Fibroblast of gingiva (primary cell): ENCODE measurements around the gene GPR119.
"Not testable (repeated sequence)": the region's sequence is repeated elsewhere in the genome, so short reads cannot be mapped to it uniquely, and the experiment has no call there.

ENCODE experiments used
- DNase-seq: peaks from one replicate; pipeline ENCODE4 v3.0.0-alpha.2; 2011; ENCODE audit warnings: low read depth

Gene GPR119

DNA sequence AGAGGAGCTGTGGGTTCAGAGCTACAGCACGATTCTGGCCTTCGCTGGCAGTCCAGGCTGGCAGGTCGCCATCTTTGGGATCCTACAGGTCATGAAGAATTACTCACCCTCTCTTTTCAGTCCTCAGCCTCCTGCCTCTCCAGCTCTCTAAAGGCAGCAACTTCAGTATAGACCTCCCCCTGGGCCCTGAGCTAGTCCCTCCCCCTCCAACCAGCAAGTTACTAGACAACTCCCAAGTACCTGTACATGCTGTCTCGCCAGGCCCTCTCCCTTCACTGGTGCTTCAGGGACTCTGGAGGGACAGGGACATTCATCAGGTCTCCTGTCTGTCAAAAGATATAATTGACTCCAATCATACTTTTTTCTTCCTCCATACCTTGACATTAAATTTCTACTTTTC is at the start of gene GPR119:
GPR119 (minus strand) TSS at position 155 of the 400 bp plus-strand sequence. CDS start 227 bp downstream, outside the sequence.
- DNase-seq = no peak

DNA sequence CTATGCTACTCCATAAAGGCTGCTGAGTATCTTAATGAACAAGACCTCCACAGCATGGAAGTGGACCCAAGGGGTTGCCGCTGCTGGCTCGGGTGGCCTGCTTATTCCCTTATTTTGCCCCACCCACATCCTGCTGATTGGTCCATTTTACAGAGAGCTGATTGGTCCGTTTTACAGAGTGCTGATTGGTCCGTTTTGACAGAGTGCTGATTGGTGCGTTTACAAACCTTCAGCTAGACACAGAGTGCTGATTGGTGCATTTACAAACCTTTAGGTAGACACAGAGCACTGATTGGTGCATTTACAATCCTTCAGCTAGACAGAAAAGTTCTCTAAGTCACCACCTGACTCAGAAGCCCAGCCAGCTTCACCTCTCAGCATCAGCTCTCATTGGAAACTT is 43.8 kb upstream of the GPR119 start:
- not testable (repeated sequence) for DNase-seq

DNA sequence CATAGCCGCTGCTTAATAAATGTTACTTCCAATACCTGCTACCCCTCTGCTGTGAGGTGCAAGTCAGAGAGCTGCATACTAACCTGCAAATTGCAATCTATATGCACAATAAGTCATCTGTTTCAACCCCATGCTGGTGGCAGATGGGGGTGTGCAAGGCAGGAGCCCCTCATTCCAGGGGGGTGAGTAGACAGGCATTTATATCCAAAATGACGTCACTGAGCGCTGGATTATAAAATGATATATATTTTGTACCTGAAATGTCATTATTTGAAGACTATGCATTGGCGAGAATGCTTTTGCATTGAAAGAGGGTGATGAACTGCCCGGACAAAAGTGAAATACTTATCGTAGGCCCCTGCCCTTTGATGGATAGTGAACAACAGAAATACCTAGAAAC is 41.1 kb upstream of the GPR119 start:
- no peak for DNase-seq

DNA sequence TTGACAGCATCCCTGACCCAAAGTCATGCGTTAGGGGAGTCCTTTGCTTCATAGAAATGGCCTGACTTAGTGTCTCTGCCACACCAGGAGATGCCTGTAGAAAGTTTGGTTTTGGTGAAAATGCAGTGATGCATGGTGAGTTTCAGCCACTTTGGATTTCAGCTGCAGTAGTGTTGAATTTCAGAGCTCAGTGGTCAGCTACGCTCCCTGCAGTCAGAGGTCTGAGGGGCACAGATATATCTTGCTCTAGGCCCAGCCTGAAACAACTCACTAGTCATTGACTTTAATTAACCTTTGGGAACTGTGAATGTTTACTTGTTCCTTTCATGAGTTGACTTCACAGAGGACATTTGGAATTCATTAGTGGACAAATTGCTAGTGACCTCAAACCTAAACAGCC is 33.8 kb upstream of the GPR119 start:
- peak; percentile 0 for DNase-seq

DNA sequence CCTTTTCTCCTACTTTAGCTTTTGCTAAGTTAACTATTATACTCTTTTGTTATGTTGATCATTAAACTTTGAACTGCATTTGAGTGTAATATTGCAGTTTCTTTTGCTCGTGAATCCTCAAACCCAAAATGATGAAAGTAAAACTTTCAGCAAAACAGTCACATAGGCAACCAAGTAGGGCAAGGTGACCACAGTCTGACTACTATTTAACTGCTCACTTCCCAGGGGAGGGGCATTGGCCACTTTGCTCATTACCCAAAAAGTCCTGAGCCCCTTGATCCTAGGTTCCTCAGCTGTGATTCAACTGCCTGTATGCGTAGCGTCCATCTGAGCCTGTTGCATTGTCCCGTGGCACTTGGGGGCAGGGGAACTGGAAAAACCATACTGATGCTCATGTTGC is 33.3 kb upstream of the GPR119 start:
- no peak for DNase-seq

DNA sequence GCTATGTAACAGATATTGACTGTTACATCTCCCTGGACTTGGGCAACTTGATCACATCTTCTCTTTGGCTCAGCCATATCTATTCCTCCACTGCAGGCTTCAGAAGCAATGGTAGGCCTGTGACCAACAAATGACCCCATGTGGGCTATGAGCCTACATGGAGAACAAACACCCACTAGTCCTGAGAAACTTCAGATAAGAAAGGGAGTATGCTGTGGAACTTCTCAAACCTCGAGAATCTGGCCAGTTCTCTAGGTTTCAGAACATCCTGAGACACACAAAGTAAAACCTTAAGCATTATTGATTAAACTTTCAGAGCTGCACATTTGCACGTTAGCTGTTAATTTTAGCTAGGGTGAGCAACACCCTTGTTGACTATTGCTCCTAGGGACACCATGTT is 32.6 kb upstream of the GPR119 start:
- DNase-seq = no peak

DNA sequence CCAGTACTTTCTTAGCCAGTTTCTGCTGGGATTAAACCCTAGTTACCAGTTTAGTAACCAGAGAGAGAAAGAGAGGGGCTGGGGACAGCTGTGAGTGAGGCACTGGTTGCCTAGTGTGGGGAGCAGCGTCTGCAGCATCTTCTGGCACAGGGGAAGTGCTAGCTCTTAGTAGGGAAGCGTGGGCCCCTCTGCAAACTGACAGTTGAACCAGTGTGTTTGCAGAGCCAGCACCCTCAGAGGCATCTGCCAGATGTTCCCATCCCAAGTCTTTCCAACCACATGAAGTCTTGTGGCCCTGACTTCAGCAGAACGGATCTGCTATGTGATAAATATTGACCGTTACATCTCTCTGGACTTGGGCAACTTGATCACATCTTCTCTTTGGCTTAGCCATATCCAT is 31.3 kb upstream of the GPR119 start:
- DNase-seq = no peak

DNA sequence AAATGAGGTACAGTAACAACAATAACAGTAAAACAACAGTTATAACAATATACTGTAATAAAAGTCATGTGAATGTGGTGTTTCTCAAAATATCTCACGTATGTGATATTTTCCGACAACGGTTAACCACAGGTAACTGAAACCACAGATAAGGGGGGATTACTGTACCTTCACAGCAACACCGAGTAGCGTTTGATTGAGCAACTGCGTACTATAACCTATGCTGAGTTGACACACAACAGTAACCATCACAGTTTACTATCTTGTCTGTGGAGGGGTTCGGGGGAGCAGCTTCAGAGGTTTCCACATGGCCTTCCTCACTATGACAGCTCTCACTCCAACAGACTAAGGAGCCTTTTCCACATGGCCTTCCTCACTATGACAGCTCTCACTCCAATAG is 29.7 kb upstream of the GPR119 start:
- DNase-seq = no peak

DNA sequence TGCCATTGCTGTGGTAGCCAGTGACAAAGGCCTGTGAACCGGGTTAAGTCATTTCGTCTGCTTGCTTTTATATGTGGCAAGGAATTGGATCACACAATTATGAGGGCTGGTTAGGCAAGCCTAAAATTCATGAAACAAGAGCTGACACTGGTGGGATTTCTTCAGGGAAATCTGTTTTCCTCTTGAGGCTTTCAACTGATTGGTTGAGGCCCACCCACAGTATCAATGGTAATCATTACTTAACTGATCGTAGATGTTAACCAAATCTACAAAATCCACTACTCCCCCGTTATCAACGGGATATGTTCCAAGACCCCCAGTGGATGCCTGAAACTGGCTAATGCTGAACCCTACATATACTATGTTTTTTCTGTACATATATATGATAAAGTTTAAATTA is 29.3 kb upstream of the GPR119 start:
- no peak for DNase-seq

DNA sequence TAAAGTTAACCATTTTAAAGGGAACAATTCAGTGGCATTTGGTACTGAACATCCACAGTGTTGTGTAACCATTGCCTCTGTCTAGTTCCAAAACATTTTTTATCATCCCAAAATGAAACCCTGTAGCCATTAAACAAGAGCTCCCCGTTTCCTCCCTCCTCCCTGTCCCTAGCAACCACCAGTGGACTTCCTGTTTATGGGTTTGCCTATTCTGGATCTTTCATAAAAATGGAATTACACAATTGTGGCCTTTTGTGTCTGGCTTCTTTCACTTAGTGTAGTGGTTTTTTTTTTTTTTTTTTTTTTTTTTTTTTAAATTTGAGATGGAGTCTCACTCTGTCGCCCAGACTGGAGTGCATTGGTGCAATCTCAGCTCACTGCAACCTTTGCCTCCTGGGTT is 27.9 kb upstream of the GPR119 start:
- peak; percentile 58 for DNase-seq

DNA sequence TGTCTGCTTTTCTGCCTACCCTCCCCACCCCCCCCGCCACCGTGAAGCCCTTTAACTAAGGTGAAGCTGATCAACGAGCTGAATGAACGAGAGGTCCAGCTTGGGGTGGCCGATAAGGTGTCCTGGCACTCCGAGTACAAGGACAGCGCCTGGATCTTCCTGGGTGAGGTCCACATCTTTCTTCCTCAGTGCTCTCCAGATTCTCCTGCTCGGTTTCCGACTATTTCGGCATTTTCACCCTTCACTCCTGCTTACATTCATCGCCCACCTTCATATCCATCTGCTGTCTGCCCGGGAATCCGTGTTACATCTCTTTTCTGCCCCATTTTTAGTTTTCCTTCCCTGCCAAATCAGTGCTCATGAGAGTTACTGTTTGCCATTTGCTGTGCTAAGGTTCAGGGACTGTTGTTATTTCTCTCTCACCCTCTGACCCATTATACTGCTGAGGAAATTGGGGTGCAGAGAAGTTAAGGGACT is 16.8 kb upstream of the GPR119 start:
- no peak for DNase-seq

DNA sequence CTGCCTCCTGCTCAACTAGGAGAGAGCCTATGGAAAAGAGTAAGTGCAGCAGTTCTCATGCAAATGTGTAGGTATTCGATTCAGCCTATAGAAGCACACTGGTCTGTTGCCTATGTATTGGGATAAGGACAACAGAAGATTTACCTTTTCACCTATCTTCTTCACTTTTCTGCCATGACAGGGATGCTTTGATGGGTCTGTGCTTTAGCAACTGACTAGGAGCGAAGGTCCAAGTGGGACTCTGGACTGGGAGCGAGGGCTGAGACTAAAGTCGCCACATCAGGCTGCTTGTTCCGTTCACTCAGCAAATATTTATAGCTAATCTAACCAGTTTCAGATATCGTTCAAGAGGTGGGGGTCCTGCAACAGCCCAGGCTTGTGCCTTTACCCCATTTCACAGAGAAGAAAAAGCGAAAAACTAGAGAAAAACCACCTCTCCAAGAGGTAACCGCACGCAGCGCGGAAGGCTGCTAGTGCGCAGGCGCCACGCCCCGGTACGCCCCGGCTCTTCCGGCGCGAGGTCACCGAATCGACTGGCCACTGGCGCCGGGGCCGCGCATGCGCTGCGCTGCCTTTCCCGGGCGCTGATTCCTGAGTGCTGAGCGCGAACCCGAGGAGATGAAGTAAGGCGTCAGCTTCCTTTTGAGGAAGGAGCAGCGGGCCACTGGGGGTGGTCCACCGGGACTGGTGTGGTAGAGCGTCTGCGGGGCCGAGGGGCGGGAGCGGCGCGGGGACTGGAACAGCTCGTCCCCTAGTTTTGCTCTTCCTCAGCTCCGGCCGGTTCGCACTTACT is 16.1 kb upstream of the GPR119 start, which contains the start of gene RBMX2:
RBMX2 (plus strand) TSS at position 573 of the 793 bp plus-strand sequence; CDS start at position 619, 46 bp downstream.
- peak; percentile 70 for DNase-seq

DNA sequence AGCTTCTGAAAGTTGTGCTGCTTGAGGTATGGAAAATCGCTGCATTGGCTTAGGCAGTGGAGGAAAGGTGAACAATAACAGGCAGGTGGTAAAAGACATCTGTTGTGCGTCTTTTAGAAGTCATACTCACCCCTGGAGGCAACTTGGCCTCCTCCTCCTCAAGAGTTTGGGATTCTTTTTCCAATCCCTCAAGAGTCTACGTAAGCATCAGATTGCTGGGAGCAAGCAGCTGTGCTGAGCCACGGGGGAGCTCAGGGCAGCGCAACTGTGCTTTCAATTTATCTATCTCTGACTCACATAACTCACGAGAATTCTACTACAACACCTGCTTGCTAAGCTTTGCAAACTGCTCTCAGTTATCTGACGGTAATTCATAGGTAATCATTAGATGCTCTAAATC is 9.9 kb upstream of the GPR119 start:
- DNase-seq = no peak

DNA sequence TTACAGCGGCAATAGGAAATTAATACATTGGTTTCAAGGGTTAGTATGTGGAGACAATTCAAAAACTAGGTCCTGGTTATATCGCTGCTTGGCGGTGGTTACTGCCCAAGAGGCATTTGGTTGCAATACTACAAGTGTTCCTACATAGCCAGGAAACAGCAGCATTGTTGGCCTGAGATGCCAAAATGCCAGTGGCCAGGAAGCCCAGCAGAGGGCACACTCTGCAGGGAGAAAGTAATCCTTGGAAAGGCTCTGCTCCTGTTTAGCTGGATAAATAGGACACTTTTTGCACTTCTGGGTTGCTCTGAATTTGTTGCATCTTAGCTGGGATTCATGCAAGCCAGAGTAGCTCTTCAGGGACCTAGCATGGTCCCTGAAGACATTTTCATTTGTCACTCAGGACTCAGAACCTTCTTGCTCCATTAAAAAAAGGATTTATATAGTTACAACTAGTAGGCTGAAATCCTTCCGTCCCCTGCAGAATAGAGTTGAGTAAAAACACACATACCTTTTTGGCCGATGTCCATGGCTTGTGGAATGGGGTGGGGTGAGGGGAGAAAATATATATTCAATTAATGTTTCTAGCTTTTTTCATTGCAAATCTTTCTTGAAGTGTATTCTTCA is 8.1 kb upstream of the GPR119 start:
- peak; percentile 51 for DNase-seq

DNA sequence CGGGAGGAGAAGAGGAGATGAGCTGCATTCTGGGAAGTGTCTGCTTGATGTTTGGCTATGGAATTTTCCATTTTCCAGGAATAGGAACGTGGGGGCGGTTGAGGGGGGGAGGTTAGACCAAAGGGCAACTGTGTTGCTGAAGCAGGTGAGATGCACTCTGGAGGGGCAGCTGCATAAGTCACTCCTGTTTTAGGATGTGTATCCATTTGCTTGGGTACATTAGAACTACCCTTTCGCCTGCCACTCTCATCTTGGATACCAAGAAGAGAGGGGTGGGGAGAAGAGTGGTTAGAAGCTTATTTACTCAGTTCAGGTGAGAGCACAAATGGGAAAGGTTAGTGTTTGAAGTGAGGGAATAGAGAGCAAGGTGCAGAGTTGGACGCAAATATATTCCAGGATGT is 934 bp upstream of the GPR119 start:
- no peak for DNase-seq

DNA sequence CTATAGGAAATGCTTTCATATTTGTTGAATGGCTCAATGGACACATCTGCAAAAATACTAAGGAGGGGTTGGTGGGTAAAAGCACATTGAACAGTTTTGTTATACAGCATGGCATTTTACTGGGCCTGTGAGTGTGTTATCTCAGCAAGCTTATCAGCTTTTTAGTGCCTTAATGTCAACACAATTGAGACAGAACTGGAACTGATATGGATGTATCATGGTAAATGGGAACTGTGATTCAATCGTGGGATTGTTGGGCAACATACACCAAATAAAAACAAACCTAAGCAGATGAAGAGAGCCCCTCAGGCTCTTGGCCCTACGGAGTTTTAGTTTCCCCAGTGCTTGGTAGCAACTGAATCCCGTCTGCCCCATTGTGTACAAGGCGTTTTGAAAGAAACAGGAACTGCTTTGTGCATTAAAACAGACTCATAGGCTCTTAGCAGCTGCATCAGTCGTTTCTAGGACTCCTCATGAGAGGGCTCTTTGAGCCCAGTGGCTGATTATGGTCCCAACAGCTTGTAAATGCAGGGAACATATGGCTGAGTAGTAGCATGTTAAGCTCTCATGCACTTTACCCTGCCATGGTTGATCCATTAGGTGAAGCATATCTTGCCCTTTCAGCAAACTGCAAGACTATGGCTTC is 7.3 kb downstream of the GPR119 start:
- DNase-seq = no peak

DNA sequence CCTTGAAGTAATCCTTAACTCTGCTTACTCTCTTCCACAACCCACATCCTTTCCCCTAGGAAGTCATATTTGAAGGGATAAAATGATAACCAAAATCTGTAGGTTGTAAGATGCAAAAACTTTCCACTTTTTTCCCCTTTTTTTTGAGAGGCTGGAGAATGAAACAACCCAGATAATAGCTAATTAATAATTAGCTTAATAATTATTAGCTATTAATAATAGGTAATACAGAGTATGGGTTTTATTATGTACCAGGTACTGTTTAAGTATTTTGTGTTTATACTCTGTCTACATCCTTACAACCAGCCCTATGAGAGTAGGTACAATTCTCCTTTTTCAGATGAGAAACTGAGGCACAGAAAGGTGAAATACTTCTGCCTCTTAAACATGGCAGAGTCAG is 9.4 kb downstream of the GPR119 start:
- no peak for DNase-seq

DNA sequence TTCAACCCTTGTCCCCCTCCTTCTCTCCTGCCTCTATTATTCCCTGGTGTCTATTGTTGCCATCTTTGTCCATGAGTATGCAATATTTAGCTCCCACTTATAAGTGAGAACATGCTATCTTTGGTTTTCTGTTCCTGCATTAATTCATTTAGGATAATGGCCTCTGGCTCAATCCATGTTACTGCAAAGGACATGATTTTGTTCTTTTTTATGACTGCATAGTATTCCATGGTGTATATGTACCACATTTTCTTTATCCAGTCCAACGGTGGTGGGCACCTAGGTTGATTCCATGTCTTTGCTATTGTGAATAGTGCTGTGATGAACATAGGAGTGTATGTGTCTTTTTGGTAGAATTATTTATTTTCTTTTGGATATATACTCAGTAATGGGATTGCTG is 33.4 kb downstream of the GPR119 start:
- DNase-seq = not testable (repeated sequence)

DNA sequence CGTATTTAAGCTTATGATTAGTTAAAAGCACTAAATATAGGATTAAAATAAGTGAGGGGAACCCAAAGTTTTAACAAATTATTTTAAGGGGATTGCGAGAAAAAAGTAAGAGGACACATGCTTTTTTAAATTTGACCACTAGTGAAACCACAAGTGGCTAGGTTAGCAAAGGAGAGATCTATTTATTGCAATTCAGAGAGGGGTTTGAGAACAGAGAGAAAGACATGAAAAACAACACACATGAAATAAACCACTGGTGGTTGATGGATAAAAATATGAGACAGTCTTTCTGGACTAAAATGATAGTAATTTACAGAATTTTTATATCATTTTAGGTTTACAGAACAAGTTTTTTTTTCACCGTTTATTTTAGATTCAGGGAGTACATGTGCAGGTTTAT is 33.9 kb downstream of the GPR119 start:
- DNase-seq = no peak

DNA sequence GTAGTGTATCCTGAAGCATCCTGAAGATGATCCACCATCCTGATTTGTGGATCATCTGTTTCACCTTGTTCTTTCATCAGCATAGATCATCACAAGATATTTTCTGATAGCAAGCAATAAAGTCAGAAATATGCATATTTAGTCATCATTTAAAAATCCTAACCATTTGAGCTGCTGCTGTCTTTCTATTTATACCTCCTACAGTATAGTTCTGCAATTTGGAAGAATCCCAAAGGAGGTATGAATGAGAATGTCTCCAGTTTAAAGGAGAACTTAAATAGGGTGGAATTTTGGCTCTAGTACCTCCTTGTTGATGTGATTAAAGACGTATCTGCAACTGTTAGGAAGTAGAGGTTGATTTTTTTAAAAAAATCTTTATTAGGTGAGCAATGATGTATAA is 38.2 kb downstream of the GPR119 start:
- DNase-seq = no peak

DNA sequence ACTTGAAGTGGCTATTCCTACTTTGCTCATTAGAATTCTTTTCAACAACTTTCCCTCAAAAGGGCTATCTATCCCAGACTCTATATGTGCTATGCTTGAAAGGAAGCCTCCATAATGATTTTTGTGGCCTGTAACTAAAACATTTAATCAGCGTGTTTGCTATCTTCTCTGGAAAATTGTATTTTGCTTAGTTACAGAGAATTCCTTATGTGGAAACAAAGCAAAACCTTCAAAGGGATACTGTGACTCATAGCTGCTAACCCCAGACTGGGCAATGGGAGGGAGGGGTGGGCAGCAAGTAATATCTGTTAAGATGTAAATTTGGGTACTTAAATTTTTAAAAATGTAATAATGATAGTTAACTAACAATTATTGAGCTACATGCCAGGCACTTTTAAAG is 42.1 kb downstream of the GPR119 start:
- no peak for DNase-seq

DNA sequence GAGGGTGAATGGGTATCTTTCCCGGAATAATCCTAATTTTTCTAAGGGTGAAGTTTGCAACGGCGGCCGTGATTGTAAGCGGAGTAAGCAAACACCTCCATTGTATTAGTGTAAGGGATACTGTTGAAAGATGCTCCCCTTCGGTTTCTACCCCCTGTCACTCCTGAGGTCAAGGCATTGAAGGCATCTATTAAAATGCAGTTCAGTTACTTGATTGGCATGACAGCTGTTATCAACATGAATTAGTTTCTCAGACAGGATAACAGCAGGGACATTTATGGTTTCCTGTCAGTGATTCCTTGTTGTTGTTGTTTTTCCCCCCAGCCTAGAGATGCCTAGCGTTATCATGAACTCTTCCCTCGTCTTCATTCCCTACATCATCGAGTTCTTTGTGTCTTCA is 45.2 kb downstream of the GPR119 start:
- no peak for DNase-seq
